Fibroblast of mammary gland (primary cell): ENCODE measurements around the gene MEP1A.

Source experiments
- DNase-seq: peaks from one replicate; pipeline ENCODE4 v3.0.0-alpha.2; 2010; ENCODE audit warnings: low read depth
- H3K4me3 ChIP-seq: 2 replicates; pipeline ENCODE4 v1.5.1; 2011; ENCODE audit warnings: low read depth, mild to moderate bottlenecking, low read length, moderate library complexity; ENCODE audit not compliant: control insufficient read depth
- CTCF ChIP-seq: conservative IDR thresholded peaks from 2 replicates; pipeline ENCODE4 v1.5.1; 2011; ENCODE audit warnings: low read depth, low read length, inconsistent platforms; ENCODE audit not compliant: control insufficient read depth, insufficient read depth

The MEP1A gene

GRCh38 chr6:46776070-46776712 is 17.0 kb upstream of the MEP1A start:
- no peak for TF ChIP-seq CTCF
- no peak for DNase-seq

GRCh38 chr6:46777476-46778346 is 15.5 kb upstream of the MEP1A start:
- no peak overlapping the region for H3K4me3 ChIP-seq
- TF ChIP-seq CTCF, result no peak
- no peak for DNase-seq

More at GRCh38 chr6:46776070-46776712, 17.0 kb upstream of the MEP1A start:
- no peak overlapping the region for H3K4me3 ChIP-seq

- peak; percentile 66 for DNase-seq
- H3K4me3 ChIP-seq, result no peak overlapping the region
- TF ChIP-seq CTCF, result peak; percentile 71
These were observed 11.5 kb upstream of the MEP1A start for GRCh38 chr6:46781478-46782378.

- TF ChIP-seq CTCF, result no peak
- no peak for DNase-seq
- H3K4me3 ChIP-seq, result no peak overlapping the region
These were observed 8.7 kb upstream of the MEP1A start for GRCh38 chr6:46784535-46784934.

- TF ChIP-seq CTCF, result no peak
- no peak for DNase-seq
- H3K4me3 ChIP-seq, result no peak overlapping the region
These were observed 5.2 kb upstream of the MEP1A start for GRCh38 chr6:46787871-46788540.

- no peak for TF ChIP-seq CTCF
- H3K4me3 ChIP-seq, result no peak overlapping the region
These were observed 4.4 kb upstream of the MEP1A start for GRCh38 chr6:46788791-46789190.

More at GRCh38 chr6:46788791-46789190, 4.4 kb upstream of the MEP1A start:
- DNase-seq, result no peak
